ENCODE measurements around the gene VASH1.

VASH1 gene

DNA sequence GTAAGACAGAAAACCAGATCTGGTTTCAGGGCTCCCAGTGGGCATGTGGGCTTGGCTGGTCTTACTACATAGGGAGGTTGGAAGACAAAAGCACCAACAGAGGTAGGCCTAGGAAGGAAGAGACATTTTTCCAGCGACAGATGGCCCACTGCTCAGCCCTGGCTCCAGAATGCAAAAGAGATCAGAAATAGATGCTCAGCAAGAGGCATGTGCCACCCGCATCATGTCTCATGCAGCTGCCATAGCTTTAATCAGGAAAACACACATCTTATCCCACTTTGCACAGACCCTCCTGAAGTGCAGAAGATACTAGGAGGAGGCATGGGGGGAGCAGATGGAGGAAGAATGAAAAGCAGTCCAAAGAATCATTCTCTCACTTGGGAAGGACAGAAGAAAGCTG, 25.3 kb downstream of the VASH1 start:
- DNase-seq = no peak

DNA sequence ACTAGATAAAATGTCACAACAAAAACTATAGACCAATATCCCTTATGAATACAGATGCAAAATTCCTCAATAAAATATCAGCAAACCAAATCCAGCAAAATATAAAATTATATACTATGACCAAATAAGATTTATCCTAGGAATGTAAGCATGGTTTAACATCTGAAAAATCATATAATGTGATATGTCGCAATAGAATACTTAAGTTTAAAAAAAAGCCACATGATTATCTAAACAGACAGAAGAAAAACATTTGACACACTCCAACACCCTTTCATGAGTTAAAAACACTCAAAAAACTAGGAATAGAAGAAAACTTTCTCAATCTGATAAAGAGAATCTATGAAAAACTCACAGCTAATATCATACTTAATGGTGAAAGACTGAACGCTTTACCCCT, 31.2 kb downstream of the VASH1 start:
- DNase-seq = no peak

DNA sequence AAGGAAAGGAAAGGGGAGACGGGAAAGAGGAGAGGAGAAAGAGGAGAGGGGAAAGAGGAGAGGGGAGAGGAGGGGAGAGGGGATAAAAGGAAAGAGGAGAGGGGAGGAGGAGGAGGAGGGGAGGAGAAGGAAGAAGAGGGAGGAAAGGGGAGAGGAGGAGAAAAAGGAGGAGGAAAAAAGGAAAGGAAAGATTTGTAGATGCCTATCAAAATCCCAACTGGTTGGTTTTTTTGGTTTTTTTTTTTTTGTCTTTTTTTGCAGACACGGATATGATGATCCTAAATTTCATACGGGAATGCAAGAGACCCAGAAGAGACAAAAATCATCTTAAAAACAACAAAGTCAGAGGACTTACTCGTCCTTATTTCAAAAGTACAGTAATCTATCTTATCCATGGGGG, 32.1 kb downstream of the VASH1 start:
- no peak for DNase-seq

DNA sequence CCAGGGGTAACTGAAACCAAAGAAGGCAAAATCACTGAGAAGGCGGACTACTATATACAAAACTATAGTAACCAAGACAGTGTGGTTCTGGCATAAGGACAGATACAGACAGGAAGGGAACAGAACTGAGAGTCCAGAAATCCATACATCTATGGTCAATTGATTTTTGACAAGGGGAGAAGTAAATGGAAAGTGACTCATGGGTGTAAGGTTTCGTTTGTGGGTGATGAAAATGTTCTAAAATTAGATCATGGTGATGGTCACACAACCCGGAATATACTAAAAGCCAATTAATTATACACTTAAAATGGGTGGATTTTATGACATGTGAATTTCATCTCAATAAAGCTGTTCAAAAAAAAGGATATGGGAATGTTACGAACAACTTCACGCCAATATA, 32.7 kb downstream of the VASH1 start:
- DNase-seq = no peak

DNA sequence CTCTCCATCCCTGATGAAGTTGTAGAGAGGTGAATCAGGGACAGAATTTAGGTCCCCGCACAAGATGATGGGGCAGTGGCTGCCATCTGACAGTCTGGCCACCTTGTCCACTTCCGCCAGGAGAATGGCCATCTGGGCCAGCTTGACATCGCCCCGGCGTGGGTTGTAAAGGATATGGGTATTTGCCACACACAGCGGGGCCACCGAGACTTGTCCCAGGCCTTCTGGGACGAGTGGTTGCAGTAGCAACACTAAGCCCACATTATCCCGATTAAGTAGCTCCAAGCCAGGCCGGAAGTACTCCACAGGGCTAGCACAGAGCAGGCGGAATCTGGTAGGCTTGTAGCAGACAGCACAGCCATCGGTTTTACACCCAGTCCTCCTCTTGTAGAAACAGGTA, 45.2 kb downstream of the VASH1 start:
- no peak for DNase-seq

DNA sequence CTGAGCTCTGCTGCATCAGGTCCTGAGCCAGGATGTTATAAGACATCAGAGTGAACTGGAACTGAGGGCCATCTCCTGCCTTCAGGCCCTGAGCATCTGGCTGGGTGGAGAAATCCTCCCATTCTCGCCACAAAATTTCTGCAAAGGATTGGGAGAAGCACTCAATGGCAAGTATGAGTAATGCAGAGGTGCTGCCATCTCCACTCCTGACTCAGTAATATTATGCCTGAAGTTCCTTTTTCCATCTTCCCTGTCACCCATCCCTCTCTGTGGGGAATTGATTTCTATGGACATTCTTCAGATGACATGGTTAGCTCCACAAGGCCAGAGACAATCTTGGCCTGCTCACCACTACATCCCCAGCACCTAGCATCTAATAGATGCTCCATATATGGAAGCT, 46.7 kb downstream of the VASH1 start:
- DNase-seq = no peak

DNA sequence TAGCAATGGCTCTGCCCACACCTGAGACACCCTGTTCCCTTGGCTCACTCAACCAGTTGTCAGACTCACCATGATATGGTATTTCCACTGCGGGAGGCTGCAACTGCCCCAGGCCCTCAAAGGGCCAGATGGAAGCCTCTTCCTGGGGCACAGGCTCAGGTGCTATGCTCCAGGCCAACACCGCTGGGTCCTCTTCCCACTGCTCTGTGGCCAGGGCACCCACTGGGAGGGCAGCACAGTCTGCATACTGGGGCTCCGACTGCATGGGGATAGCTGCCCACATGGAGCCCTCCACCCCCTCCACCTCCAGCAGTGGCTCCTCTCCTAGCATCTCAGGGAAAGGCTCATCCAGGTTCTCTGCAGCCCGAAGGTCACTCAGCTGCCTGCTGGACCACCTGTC, 47.7 kb downstream of the VASH1 start:
- no peak for DNase-seq

DNA sequence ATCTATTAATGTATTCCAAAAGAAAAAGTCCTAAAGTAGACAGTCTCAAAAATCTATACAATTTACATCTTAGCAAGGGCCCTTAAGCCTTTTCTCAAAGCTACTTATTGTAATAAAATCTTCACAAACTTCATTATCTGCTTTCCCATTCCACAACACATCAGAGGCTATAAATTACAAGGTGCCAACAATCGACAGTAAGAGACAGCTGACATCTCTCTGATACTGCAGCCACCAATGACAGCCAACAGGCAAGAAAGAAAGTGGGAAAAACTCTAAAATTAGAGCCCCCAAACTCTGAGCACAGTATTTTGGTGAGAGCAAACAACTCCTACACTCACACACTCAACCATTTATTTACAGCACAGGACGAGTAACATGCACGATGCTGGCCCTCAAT, 49.3 kb downstream of the VASH1 start:
- no peak for DNase-seq

DNA sequence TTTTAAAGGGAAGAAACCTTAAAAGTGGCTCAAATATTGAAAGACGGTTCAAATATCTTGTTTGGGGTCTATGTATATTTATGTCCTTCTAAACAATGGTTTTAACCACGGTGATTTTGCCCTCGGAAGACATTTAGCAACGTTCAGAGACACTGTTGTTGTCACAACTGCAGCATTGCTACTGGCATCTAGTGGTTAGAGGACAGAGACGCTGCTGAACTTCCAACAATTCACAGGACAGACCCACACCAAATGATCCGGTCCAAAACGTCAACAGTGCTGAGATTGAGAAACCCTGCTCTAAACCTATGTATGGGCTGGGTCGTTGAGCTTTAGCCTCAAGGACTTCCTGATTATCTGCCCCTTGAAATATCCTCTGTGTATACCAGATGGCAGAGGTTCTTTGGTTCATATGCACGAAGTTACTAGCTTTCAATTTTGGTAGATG, 49.7 kb downstream of the VASH1 start:
- DNase-seq = peak; percentile 42

DNA sequence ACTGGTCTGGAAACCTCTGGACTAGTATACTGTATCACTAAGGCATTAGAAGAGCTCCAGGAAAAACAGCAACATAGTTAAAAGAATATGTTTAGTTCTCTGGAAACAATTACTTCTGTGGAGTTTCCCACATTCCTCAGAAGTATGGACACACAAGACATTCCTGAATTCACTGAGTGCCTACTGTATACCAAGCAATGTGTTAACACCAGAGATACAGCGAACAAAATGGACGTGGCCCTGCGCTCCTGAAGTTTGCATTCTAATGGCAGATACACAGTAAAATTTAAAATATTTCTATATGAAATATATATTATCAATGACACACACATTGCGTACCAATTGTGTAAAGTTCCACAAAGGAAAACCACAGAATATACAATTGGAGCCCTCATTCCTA, 50.3 kb downstream of the VASH1 start:
- DNase-seq = no peak

DNA sequence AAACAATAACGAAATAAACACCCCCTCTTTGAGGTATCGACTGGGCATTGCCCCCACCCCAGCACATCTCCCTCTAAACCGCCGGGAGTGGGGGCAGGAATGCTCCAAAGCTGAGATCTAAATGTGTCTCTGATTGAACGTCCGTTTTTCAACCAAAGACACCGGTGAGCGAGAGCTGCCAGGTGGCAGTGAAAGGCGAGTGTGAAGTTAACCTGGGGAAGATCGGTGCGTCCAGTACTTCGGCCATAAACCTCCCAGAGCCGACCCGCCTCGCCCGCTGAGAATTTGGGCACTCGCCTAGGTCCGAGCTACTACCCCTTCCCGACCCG, 50.8 kb downstream of the VASH1 start:
- DNase-seq = peak; percentile 4

DNA sequence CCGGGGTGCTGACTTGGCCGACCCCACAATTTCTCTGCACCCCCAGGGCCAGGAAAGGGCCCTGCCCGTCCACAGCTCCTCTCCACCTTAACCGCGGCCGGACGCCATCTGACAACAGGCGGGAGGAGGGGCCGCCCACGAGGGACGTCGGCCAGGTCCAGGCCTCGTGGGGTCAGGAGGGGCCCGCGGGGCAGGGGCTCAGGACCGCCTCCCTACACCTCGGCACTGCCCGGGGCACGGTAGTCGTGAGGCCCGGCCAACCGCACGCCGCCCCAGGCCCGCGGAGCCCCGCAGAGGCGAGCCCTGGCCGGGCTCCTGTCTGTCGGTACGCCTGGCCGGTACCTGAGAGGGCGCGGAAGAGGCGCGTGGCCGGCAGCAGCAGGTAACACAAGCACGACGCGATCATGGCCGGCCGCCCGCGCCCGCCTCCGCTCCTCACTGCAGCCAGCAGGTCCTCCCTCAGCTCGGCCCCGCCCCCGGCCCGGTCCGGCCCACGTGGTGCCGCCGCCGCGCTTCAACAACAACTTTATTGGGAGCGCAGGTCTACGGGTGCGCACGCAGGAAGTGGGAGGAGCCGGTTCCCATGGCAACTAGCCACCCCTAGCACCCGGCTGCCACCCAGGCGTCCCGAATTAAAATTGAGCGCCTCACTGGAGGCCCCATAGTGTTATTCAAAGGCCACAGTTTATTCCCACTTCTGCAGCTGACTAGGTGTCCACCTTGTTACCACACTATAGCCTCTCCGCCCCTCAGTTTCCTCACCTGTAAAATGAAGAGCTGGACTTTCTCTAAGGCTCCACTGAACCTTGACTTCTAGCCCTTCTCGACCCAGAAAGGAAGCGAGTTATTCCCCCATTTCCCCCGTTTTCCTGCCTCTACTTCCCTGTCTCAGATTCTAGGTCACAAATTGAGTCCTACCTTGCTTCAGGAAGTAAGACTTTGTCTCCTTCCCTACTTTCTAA, 51.4 kb downstream of the VASH1 start, which contains the start of gene ANGEL1:
TSS of gene ANGEL1 (minus strand) at position 461 of the 962 bp plus-strand sequence. CDS start at position 406, 55 bp downstream.
- peak; percentile 96 for DNase-seq

DNA sequence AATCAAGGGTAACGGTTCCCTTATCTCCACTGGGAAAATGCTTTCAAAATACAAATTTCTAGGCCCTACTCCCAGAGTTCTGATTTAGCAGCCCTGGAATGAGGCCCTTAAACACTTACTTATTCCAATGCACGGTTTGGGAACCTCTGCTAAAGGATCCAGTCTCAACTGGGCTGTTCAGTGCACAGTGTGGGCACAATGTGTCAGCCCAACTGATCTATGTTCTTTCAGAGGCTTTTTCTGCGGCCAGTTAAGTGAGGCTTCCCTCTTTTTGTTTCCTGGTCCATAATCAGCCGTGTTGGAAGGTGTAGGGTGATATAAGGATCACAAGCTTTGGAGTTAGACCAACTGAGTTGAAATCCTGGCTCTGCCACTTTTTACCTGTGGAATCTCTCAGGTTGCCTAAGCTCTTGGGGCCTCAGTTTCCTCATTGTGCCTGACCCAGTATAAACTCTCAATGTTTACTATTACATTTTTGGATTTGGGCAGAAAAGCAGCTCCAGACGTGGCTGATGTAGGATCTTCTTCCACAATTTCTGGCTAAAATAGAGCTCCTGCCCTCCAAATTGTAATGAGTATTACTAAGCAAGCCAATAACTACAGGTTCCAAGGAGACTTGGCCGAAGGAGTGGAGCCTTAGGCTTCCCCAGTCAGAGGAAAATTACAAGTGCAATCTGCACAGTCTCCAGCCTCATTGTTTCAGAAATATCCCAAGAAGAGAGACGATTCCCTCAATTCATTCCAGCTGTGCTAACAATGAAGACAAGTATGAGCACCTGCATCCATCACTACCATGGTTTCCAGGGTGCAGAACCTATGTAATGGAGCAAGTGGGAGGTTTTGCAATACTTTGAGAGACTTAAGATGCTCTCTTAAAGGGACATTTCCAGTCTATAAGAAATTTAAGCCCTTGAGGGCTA, 53.7 kb downstream of the VASH1 start:
- no peak for DNase-seq

DNA sequence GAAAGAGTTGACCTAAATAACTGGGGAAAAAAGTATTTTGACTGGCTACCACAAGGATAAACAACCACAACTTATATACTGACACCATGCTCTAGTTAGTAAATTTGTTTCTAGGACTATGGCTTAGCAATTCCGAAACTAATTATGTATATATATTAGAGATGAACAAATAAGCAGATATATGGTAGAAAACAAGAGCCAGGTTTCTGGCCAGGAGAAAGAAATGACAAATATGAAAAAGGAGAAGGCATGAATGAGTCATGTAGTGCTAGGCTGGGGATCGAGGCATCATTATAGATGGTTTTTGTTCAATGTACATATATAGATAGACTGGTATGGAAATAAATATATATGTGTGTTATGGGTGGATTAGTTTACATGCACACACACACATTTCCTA, 59.4 kb downstream of the VASH1 start:
- DNase-seq = no peak

DNA sequence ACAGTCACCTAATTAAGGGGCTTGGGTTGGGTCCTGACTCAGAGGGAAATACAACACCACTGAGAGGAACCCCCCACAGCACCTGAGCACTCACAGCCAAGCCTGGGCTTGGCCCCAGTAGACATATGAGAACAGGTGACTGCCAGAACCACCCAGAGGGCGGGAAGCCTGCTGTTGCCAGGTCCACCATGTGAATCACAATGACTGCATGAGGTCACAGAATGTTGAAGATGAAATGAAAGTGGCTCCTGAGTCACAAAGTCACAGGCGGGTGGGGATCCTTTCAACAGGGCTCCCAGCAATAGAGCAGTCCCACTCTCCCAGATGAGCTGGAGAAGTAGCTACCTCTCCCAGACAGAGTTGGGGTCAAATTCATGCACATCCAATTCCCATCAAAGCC, 64.9 kb downstream of the VASH1 start, which contains the start of gene LRRC74A:
TSS of gene LRRC74A (plus strand) at position 287 of the 400 bp plus-strand sequence. CDS start 290 bp downstream, outside the sequence.
- no peak for DNase-seq

DNA sequence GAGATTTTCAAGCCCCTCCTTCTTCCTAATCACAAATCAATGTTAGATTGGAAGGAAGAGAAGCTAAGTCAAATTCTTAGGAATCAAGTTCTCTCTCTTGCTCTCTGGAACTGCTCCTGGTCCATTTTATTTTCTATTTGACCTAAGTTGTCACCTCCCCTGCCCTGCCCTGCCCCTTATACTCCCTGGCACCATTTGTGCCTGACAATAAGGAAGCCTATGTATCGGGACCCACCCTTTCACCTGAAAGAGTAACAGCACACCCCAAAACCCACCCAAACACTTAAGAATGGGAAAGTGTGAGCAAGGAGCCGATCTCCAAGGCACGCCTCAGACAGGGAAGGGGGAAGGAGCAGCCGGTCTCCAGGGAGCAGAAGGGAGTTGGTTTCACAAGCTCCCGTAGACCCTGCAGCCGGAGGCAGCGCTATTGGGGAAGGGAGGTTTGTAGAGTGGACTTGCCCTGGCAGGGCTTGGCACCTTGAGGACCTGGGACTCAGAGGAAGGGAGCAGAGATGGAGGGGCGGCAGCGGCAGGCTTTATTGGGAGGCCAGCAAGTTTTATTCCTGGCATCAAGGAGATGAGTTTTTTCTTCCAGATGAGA, 66.5 kb downstream of the VASH1 start:
- DNase-seq = no peak

DNA sequence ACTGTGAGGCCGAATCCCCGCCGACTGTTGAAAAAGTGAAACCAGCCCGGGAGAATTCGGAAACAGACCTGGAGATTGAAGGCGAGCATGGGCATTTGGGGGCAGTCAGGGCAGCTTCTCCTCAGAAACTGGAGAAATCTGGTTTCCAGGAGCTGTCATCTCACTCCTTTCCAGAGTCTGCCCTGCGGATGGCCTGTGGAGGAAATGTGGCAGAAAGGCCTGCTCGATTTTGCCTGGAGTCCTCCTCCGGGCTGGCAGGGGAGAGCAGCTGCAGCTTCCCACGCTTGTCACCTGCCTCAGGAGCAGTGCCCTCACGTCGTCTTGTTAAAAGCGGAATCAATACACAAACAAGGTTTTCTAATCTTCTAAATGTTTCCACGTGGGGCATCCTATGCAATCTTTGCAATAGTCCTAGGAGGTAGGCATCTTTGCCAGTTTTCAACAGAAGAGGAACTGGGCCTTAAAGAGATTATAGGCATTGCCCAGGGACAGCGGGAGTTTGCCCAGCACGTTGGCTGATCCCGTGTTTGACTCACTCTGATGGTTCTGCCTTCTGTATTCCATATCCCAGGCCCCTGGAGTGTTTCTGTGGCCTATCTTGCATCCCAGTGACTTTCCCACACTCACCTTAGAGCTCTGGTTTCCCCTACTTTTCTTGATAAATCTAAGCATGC, 67.2 kb downstream of the VASH1 start:
- DNase-seq = no peak

DNA sequence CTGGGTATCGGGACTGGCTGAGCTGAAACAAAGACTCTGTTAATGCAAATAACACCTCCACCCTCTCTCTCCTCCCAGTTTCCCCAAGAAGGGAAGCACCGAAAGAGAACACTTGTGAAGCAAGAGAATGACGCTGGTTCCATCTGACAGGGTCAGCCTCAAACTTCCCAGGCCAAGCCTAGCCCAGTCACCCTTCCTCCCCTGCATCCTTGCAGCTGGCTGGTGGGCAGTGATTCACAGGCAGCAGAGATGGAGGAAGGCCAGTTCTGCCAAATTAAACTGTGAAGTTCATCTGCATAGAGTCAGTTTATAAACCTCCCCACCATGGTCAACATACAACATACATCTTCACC, 67.7 kb downstream of the VASH1 start:
- no peak for DNase-seq

DNA sequence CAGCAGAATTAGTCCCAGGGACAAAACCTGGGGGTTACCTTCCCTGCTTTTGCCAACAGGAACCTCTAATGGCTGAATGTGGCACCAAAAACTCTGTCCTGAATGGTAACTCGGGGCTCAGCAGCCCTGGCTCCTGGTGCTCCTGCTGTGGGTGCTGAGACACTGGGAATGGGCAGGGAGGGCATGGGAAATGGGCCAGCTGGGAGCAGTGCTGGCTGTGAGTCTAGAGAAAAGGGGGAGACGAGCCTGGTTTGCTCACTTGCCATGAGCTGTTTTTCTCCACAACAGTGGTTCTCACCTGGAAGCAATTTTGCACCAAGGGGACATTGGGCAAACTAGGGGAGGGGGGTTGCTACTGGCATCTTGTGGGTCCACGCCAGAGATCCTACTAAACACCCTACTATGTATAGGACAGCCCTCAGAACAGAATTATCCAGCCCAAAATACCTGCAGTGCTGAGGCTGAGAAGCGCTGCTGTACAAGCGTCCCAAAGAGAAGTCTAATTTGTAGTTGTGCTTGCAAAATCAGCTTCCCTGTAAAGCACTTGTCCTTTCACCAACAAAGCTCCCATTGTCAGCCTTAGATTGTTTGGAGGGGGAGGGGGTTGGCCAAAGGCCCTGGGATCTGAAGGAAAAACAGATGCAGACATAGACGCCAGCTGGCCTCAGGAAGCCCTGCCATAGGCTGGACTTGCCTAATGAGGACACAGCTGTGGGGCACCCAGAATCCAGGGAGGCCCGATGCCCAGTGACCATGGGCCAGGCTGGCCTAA, 68.6 kb downstream of the VASH1 start:
- no peak for DNase-seq

DNA sequence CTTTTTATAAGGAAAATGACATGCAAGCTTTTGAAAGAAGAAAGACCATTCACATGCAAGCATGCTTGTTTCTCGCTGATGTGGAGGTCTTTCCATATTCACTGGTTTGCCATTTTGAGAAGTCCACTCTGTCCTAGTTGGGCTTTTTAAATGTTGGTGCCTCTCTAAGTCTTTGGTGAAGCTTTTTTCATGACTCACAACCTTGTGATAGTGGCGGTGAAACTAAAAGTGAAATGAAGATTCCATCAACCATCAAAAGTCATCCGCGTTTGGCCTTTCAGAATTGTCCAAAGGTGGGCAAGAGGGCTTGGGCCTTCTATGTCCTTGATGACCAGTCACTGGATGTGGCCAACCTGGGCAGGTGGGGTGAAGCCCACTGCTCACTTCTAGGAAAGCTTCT, 69.3 kb downstream of the VASH1 start:
- DNase-seq = no peak

DNA sequence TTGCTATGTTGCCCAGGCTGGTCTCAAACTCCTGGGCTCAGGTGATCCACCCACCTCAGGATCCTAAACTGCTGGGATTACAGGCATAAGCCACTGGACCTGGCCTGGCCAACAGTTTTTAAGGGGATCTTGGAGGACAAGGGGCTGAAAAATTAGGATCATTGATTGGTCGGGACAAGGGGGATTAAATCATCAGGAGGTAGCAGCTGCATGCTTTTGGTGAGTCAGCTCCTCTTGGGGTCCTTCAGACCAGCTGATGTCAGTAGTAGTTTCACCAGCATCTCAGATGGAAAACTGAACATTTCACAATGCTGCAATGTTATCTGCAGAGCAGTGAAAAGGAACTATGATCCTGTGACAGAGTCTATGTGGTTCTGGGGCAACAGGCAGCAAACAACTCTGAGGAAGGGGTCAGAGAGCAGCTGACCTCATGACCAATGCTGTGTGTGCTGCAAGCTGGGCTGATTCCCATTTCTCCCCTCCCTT, 71.3 kb downstream of the VASH1 start:
- DNase-seq = no peak

Data from activated CD4-positive, alpha-beta T cell treated with anti-CD3 and anti-CD28 coated beads, Interleukin-2, amount 50 U/mL, for 16 hours (primary cell).